ENCODE results near the gene CLEC18A.

DNA sequence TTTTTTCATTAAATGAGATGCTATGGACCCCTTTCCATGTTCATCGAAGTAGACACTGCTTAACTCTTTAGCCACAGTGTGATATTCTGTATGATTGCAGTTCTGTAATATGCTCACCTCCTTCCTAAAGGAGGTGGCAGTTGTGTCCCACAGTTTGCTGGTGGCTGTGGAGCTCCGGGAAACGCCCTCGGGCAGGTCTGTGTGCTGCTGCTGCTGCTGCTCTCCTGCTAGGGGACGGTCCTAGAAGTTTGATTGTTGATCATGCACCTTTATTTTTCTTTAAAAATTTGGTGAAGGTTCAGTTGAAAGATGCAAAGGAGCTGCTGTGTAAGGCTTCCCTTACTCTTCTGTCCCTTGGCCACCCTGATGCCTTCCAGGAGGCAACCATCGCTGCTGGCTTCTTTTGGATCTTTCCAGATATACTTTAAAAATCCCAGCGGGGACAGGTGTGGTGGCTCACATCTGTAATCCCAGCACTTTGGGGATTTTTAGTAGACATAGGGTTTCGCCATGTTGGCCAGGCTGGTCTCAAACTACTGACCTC, 8.4 kb upstream of the CLEC18A start:
- TF ChIP-seq, protein P1, sequence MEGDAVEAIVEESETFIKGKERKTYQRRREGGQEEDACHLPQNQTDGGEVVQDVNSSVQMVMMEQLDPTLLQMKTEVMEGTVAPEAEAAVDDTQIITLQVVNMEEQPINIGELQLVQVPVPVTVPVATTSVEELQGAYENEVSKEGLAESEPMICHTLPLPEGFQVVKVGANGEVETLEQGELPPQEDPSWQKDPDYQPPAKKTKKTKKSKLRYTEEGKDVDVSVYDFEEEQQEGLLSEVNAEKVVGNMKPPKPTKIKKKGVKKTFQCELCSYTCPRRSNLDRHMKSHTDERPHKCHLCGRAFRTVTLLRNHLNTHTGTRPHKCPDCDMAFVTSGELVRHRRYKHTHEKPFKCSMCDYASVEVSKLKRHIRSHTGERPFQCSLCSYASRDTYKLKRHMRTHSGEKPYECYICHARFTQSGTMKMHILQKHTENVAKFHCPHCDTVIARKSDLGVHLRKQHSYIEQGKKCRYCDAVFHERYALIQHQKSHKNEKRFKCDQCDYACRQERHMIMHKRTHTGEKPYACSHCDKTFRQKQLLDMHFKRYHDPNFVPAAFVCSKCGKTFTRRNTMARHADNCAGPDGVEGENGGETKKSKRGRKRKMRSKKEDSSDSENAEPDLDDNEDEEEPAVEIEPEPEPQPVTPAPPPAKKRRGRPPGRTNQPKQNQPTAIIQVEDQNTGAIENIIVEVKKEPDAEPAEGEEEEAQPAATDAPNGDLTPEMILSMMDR (IDR thresholded peaks at IDR 0.05): no peak
- TF ChIP-seq, protein P2, sequence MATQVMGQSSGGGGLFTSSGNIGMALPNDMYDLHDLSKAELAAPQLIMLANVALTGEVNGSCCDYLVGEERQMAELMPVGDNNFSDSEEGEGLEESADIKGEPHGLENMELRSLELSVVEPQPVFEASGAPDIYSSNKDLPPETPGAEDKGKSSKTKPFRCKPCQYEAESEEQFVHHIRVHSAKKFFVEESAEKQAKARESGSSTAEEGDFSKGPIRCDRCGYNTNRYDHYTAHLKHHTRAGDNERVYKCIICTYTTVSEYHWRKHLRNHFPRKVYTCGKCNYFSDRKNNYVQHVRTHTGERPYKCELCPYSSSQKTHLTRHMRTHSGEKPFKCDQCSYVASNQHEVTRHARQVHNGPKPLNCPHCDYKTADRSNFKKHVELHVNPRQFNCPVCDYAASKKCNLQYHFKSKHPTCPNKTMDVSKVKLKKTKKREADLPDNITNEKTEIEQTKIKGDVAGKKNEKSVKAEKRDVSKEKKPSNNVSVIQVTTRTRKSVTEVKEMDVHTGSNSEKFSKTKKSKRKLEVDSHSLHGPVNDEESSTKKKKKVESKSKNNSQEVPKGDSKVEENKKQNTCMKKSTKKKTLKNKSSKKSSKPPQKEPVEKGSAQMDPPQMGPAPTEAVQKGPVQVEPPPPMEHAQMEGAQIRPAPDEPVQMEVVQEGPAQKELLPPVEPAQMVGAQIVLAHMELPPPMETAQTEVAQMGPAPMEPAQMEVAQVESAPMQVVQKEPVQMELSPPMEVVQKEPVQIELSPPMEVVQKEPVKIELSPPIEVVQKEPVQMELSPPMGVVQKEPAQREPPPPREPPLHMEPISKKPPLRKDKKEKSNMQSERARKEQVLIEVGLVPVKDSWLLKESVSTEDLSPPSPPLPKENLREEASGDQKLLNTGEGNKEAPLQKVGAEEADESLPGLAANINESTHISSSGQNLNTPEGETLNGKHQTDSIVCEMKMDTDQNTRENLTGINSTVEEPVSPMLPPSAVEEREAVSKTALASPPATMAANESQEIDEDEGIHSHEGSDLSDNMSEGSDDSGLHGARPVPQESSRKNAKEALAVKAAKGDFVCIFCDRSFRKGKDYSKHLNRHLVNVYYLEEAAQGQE (IDR thresholded peaks at IDR 0.05; ENCODE audit: insufficient read depth in 1 of 2, low read depth in 2 of 2, low read length in 1 of 2): no peak
